Amniotic epithelial cell (primary cell): ENCODE measurements around the gene SLC25A4.
"Not testable (repeated sequence)": the region's sequence is repeated elsewhere in the genome, so short reads cannot be mapped to it uniquely, and the experiment has no call there.

ENCODE experiments used
- DNase-seq: peaks from one replicate; pipeline ENCODE4 v3.0.0-alpha.2; 2010; ENCODE audit warnings: low read depth

Gene SLC25A4

DNA sequence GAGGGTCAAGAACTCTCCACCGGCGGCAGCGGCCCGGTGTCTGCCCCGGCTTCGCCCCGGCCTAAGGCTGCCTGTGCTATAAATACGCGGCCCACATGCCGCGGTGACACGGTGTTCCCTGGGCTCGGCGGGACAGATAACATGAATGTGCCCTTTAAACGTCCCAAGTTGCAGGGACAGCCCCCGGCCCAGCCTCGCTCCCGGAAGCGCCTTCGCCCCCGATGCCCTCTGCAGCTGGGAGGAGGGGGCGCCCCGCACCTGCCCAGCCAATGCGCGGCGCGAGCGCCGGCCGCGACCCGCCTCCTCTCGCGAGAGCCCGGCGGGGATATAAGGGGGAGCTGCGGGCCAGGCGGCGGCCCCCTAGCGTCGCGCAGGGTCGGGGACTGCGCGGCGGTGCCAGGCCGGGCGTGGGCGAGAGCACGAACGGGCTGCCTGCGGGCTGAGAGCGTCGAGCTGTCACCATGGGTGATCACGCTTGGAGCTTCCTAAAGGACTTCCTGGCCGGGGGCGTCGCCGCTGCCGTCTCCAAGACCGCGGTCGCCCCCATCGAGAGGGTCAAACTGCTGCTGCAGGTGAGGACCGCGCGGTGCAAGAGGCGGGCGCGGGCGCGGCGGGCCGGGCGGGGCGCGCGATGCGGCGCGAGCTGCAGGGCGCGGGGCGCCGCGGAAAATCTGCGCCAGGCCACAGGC lies at the start of gene SLC25A4:
SLC25A4 (plus strand) TSS at position 355 of the 689 bp plus-strand sequence; CDS start at position 462, 107 bp downstream.
- DNase-seq: peak; percentile 45

DNA sequence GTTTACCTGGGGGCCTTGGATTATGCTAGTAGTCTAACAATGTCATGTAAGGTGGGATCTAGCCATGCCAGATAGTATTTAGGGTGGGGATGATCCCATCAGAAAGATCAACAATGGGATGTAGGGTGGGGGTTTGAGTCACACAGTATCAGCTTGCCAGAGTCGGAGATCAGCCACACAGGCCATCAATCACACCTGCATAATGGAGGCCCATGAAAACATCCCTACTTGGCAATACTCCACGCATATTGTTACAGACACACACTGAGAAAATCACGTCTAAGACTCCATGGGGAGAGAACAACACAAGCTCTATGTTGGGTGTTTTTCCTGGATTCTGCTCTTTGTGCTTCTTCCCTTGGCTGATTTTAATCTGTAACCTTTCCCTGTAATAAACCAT lies 49.5 kb upstream of the SLC25A4 start:
- no peak for DNase-seq

DNA sequence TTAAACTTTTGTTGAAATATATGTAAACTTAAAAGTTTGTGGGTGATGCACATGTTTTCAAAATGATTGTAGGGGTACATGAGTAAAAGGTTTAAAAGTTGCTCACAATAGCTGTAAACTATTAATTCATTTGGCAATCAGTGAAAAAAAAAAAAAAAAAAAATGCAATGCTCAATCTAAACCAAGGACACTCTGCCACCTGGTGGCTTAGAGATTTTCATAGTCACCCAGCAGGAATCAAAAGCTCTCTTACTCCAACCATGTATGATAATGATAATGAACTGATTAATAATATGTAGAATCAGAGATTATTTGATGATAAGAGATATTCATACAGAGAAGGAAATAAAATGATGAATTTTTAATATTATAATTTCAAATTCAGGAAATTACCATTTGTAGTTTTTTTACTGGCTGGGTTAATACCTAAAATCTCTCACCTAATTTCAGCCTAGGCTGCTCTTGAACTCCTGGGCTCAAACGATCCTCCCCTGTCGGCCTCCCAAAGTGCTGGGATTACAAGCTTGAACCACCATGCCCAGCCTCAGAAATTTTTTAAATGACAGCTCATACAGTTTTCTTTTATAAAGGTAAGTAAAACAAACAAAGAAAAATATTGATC lies 46.9 kb upstream of the SLC25A4 start:
- DNase-seq: peak; percentile 31

DNA sequence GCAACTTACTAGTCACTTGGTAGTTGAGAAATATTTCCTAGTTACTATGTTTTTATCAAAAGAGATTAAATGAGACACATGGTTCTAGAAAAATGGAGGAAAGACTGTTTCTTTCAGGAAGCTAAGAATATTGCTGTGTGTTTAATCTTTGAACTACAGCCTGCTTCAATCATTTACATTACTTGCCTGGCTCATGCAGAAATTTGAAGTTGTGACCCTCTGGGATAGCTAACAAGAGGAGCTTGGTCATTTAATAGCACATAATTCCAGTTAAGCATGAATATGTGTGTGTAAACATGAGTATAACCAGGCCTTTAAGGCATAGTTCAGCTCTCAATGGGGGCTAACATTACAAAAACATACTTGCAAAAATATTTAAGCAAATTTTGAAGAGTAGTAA lies 44.6 kb upstream of the SLC25A4 start:
- no peak for DNase-seq

DNA sequence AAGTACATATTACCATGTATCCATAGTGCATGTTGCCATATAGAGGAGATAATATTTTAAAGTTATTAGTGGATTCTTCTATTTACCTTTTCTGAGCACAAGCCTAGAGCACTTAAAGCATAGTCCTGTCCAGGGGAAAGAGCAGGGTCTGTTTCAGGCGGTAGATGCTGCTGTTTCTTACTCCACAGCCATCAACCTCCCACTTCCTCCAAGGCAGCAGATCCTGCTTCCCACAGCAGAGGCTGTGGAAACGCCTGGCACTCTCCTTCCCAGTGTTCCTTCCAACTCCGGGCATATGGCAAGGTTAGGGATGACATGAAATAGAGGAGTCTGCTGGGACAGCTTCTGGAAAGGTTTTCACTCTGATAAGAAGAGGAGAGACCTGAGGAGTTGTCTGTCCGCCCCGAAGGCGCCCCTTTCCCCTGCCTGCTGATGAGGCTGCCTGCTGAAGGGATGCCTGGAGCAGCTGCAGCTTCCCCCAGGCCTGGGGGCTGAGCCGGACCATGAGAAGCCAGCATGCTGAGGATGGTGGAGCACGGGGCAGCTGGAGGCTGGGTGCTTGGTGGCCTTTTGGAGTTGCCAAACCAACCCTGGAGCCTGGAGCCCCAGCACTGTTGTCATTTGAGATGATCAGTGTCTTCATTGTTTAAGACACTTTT lies 43.9 kb upstream of the SLC25A4 start:
- no peak for DNase-seq

DNA sequence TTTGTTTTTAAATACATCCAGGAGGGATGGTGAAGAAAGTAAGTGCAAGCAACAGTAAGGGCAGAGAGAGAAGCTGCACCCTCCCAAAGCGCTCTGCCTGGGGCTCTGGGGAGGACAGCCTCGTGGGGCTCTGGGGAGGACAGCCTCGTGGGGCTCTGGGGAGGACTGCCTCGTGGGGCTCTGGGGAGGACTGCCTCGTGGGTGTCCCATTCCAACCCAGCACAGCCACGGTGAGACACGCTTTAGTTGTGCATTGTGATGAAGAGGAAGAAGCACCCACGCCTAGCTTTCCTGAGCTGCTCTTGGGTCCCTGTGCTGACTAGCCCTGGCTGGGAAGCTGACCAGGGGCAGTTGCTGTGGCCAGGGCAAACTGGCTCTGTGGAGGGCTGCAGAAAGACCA lies 43.1 kb upstream of the SLC25A4 start:
- DNase-seq: no peak

DNA sequence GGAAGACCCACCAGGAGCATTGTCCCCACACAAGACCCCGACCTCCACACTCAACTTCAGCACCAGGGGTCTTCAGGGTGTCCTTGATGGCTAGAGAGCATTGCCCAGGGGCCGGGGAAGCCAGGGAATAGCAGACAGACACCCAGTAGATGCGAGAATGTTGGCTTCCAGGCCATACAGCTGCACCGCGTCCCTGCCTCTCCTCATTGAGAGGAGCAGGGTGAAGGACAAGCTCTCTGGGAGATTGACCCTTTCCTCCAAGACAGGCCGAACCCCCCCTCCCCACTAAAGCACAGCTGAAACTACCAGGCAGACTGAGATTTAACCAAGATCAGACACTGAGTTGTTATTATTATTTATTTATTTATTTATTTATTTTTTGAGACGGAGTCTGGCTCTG lies 42.6 kb upstream of the SLC25A4 start:
- no peak for DNase-seq

DNA sequence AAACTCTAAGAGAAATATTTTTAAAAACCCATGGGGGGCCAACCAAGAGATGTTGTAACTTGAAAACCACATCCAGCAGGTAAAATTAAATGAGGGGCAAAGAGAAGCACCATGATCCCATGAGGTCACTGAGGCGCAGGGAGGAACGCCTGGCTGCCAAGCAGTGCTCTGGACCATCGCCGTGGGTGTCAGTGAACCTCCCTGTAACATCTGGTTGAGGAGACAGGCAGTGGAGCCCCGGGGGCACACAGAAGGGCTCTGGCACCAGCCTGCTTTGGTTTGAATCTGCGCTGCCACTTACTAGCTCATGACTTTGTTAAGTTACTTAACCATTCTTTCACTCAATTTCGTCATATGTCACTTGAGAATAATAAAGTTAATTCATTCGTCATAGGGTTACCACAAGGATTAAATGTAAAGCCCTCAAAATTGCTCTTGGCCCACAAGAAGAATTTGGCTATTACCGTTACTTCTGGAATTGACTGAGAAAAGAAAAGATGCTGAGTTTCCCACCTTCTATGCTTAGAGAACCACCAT lies 41.6 kb upstream of the SLC25A4 start:
- peak; percentile 8 for DNase-seq

DNA sequence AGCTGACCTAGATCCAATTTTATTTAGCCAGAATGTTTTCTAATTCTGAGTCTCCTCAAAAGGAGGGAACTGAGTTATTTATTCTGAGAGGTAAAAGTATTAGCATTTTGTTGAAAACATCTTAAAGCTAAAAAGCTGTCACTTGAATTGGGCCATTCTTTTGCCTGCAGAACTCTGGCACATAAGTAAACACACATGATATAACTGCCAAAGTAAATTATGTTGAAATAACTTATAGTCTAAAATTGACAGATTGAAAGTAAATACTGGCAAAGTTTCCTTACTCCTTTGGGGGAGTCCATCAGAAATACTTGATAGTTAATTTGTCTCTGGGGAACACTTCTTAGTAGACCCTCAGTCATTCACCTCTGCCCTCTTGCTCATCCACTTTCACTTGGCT lies 38.3 kb upstream of the SLC25A4 start:
- DNase-seq: no peak

DNA sequence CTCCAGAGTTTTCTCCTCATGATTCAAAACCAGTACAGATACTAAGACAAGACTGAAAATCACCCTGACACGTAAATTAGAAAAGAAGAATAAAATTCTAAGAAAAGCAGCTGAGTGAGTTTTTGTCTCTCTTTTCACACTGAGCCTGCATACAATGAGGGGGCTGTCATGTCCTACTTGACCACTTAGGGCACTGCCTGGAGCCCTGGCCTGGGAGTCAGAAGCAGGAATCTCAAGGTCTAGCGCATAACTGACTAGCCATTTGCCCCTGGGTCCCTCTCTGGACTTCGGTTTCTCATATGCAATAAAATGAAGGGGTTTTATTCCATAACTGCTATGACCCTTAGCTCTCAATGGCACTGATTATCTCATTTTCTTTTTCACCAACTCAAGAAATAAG lies 36.7 kb upstream of the SLC25A4 start:
- DNase-seq: no peak

DNA sequence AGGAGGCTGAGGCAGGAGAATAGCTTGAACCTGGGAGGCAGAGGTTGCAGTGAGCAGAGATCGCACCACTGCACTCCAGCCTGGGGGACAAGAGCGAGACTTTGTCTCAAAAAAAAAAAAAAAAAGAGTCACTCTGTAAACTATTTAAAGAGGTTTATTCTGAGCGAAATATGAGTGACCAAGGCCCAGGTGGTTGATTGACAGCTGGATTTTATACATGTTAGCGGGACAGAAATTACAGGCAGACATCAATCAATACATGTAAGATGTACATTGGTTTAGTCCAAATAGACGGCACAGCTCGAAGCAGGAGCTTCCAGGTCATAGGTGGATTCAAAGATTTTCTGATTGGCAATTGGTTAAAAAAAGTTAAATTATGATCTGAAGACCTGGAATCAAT lies 35.5 kb upstream of the SLC25A4 start:
- DNase-seq: not testable (repeated sequence)

DNA sequence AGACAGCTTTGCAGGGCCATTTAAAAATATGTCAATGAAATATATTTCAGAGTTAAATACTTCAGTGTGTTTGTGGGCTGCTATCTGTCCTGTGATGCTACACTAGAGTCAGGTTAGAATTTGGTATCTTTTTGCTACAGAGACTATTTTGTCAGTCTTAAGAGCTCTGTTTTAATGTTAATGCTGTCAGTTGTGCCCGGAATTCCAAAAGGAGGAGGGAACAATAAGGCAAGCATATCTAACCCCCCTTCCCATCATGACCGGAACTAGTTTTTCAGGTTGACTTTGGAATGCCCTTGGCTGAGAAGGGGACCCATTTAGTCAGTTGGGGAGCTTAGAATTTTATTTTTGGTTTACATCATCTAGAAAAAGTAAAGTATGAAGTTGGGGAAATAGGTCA lies 34.9 kb upstream of the SLC25A4 start:
- no peak for DNase-seq

DNA sequence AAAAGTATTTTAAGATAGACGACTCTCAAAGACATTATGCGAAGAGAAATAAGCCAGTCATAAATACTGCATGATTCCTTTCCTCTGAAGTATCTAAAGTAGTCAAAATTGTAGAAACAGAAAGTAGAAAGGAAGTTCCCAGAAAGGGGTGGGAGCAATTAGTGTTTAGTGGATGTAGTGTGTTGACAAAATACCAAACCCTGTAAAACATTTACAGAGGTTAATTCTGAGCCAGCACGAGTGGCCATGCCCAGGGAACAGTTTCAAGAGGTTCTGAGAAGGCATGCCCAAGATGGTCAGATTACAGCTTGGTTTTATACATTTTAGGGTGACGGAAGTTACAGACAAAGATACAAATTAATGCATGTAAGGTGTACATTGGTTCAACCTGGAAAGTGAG lies 34.4 kb upstream of the SLC25A4 start:
- no peak for DNase-seq

DNA sequence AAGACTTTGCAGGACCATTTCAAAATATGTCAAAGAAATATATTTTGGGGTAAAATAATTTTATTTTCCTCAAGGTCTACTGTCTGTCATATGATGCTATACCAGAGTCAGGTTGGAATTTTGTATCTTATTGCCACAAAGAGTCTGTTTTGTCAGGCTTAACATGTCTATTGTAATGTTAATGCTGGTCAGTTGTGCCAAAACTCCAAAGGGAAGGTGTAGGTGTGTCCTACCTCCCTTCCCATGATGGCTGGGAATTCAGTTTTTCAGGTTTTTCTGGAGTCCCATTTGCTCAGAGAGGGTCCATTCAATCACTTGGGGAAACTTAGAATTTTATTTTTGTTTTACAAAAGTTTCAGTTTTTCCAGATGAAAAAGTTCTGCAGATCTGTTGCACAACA lies 33.3 kb upstream of the SLC25A4 start:
- DNase-seq: no peak

DNA sequence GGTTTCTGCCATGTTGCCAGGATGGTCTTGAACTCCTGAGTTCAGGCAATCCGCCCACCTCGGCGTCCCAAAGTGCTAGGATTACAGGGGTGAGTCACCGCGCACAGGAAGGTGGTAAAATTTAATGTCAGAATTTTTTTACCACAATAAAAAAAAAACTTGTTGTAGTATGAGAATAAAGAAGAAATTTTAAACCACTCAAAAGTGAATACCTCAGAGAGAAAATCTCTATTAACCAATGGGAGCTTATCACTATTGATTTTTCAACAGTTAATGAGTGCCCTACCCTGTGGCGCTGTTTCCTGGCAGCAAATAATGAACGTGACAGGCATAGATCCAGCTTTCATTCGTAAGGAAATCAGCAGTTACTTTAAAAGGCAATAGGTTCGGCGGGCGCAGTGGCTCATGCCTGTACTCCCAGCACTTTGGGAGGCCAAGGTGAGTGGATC lies 32.7 kb upstream of the SLC25A4 start:
- DNase-seq: no peak

DNA sequence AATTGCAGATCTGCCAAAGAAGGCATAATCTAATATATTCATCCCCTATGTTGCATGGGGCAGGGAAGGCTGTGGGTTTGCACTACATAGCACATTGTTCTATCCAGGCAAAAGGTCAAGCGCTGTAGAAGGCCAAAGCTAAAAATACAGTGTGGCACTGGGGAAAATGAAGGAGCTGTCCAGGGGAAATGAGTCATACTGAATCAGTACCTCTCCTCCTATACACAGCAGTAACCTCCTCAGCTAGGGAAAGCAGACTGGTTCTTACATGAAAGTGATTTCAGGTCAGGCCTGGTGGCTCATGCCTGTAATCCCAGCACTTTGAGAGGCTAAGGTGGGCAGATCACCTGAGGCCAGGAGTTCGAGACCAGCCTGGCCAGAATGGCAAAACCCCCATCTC lies 31.0 kb upstream of the SLC25A4 start:
- peak; percentile 96 for DNase-seq

DNA sequence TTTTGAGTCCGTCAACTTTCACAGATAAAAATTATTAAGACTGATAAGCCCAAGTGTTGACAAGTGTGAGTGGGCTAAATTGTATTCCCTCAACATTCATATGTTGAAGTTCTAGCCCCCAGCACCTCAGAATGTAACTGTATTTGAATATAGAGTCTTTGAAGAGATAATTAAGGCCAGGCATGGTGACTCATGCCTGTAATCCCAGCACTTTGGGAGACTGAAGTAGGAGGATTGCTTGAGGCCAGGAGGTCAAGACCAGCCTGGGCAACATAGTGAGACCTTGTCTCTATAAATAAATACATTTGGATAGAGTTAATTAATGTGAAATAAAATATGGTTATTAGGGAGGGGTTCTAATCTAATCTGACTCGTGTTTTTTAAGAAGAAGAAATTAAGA lies 29.7 kb upstream of the SLC25A4 start:
- DNase-seq: no peak

DNA sequence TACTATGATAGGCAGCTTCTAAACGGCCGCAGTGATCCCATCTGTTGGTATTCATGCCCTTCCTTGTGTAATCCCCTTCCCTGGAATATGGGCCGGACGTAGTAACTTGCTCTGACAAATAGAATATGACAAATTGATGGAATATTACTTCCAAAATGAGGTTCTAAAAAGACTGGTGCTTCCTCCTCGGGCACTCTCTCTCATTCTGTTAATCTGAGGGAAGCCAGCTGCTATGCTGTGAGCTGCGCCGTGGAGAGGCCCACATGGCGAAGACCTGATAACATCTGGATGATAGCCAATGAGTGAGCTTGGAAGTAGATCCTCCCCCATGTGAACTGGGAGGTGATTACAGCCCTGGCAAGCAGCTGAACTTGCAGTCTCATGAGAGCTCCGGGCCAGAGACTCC lies 27.2 kb upstream of the SLC25A4 start:
- peak; percentile 98 for DNase-seq

DNA sequence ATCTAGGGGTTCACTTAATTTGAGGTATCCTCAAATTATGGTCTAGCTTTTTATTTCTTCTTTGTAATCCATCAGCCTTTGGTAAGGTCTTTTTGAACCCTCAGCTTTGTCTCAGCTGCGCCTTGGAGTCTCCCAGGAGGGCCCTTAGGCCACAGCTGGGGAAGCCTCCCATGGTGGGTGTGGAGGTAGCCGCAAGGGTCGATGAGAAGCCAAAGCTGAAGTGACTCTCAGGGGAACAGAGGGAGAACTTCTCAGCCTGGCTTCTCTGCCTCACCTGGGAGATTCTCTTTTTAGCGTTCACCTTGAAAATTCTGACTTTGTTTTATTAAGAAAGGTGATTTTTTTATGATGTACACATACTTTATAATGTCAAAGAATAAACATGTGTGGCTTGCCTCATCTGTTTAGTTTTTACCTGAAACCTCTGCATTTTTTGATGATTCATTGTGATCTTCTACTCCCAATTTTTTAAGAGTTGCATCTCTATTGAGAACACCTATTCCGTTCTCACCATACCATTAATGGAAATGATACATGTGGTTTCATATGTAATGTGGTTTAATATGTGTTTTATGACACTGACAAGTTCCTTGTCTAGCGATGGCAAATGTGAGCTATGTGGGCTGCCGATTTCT lies 25.6 kb upstream of the SLC25A4 start:
- DNase-seq: no peak

DNA sequence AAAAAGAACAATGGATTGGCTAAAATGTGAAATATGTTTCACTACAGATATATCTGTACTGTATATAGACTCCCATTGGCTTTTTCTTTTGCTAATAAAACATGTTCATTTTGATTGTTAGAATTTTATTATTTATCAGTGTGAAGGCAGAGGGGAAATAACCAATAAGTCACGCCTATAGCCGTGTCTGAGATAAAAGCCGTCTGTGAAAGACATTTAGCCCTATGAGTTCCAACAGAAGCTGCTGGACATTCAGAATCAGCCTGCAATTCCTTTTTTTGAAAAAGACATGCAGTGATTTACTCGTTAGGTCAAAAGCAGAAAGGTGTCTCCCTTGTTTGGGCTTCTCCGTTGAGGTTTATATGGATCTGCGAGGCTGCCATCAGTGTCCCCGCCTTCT lies 24.2 kb upstream of the SLC25A4 start:
- DNase-seq: no peak

DNA sequence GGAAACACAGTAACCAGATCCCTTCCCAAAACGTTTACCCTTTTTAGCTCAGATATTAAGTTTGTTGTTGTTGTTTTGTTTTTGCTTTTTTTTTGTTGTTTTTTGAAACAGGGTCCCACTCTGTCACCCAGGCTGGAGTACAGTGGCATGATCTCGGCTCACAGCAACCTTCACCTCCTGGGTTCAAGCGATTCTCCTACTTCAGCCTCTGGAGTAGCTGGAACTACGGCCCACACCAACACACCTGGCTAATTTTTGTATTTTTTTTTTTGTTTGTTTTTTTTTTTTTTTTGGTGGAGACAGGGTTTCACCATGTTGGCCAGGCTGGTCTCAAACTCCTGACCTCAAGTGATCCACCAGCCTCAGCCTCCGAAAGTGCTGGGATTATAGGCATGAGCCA lies 23.6 kb upstream of the SLC25A4 start:
- not testable (repeated sequence) for DNase-seq

DNA sequence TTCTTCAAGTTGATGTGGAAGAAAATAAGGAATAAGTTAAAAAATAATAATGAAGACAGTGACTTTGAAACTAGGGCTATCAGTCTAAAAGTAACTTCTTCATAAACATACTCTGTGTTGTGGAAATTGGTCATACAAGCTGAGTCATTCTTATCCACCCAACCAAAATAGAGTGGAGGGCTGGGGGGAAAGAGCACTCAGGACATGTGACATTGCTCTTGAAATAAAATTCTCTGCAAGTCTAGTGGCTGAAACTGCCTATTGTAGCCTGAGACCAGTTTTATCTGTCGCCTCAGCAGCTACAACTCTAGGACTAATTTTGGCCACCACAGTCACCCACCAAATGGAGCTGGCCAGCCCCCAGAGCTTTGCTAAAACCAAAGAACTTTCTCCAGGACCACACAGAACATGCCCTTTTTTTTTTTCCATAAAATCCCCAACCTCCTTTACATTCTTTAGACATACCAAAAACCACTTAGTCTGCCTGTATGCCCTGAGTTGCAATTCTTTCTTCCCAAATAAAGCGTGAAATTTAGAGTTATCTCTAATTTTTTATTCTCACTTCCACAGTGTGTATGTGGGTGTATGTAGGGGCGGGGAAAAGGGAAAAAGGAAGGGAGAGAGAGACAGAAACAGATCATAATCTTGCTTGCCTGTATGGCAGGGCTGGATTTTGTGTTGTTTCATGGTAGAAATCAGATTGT lies 23.0 kb upstream of the SLC25A4 start:
- no peak for DNase-seq
